HEK293 (cell line): ENCODE data around the gene ETF1.

ENCODE experiments used
- ZNF184 ChIP-seq: fragments of 450-650 bp; IDR thresholded peaks from 2 replicates; pipeline ENCODE4 v1.5.1; 2018; ENCODE audit warnings: missing biosample characterization, mild to moderate bottlenecking, missing genetic modification characterization
- ZNF501 ChIP-seq: fragments of 450-650 bp; formaldehyde crosslinking; IDR thresholded peaks from 2 replicates; pipeline ENCODE4 v1.5.1; 2016; ENCODE audit warnings: missing biosample characterization, missing genetic modification characterization
- ZNF670 ChIP-seq: fragments of 450-650 bp; formaldehyde crosslinking; IDR thresholded peaks from 2 replicates; pipeline ENCODE4 v1.5.1; 2016; ENCODE audit warnings: missing biosample characterization, missing genetic modification characterization, low read depth
- ZNF843 ChIP-seq: fragments of 450-650 bp; formaldehyde crosslinking; IDR thresholded peaks from 2 replicates; pipeline ENCODE4 v1.5.1; 2016; ENCODE audit warnings: missing biosample characterization, missing genetic modification characterization
- ZSCAN23 ChIP-seq: fragments of 450-650 bp; formaldehyde crosslinking; IDR thresholded peaks from 2 replicates; pipeline ENCODE4 v1.5.1; 2016; ENCODE audit warnings: missing biosample characterization, missing genetic modification characterization
- TF ChIP-seq, protein P1 (sequence below): fragments of 450-650 bp; formaldehyde crosslinking; IDR thresholded peaks from 2 replicates; pipeline ENCODE4 v1.5.1; 2016; ENCODE audit warnings: missing biosample characterization, missing genetic modification characterization
- TF ChIP-seq, protein P2 (sequence below): fragments of 450-650 bp; formaldehyde crosslinking; IDR thresholded peaks from 2 replicates; pipeline ENCODE4 v1.5.1; 2016; ENCODE audit warnings: missing biosample characterization, missing genetic modification characterization, borderline replicate concordance
- TF ChIP-seq, protein P3 (sequence below): fragments of 450-650 bp; formaldehyde crosslinking; IDR thresholded peaks from 2 replicates; pipeline ENCODE4 v1.5.1; 2016; ENCODE audit warnings: missing biosample characterization, missing genetic modification characterization, low read depth

DNA sequence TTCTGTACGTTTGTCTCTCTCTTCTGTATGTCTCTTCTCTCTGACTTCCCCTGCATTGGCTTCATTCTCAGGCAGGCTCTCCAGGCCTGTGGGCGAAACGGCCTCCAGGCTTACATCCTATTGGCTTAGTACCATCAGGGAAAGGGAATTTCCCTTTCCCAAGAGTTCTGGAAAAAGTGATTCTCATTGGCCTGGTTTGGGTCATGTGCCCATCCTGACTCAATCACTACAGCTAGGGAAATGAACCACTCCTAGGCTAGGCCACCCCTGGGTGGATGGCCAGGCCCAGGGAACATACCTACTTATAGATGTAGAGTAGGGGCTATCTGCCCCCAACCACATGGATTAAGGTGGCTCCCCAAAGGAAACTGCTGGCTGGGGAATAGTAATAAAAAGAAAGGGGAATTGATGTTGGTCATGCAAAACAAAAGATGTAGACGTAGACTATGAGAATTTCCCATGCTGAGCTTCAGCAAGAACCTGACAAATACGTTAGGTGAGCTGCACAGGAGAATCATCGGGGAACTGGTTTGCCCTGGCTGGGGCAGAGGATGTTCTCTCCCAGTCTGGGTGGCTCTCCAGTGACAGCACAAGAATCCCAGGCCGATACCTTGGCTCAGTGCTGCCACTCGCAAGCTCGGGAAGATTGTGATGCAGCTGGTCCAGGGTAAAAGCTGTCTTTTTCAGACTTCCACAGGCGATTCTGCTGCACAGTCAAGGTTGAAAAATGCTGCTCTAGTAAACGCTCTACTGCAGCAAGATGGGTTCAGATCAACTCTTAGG lies 81.5 kb downstream of the ETF1 start:
- TF ChIP-seq, protein P1, sequence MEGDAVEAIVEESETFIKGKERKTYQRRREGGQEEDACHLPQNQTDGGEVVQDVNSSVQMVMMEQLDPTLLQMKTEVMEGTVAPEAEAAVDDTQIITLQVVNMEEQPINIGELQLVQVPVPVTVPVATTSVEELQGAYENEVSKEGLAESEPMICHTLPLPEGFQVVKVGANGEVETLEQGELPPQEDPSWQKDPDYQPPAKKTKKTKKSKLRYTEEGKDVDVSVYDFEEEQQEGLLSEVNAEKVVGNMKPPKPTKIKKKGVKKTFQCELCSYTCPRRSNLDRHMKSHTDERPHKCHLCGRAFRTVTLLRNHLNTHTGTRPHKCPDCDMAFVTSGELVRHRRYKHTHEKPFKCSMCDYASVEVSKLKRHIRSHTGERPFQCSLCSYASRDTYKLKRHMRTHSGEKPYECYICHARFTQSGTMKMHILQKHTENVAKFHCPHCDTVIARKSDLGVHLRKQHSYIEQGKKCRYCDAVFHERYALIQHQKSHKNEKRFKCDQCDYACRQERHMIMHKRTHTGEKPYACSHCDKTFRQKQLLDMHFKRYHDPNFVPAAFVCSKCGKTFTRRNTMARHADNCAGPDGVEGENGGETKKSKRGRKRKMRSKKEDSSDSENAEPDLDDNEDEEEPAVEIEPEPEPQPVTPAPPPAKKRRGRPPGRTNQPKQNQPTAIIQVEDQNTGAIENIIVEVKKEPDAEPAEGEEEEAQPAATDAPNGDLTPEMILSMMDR (tag by site-specific recombination), result no peak
- TF ChIP-seq, protein P2, sequence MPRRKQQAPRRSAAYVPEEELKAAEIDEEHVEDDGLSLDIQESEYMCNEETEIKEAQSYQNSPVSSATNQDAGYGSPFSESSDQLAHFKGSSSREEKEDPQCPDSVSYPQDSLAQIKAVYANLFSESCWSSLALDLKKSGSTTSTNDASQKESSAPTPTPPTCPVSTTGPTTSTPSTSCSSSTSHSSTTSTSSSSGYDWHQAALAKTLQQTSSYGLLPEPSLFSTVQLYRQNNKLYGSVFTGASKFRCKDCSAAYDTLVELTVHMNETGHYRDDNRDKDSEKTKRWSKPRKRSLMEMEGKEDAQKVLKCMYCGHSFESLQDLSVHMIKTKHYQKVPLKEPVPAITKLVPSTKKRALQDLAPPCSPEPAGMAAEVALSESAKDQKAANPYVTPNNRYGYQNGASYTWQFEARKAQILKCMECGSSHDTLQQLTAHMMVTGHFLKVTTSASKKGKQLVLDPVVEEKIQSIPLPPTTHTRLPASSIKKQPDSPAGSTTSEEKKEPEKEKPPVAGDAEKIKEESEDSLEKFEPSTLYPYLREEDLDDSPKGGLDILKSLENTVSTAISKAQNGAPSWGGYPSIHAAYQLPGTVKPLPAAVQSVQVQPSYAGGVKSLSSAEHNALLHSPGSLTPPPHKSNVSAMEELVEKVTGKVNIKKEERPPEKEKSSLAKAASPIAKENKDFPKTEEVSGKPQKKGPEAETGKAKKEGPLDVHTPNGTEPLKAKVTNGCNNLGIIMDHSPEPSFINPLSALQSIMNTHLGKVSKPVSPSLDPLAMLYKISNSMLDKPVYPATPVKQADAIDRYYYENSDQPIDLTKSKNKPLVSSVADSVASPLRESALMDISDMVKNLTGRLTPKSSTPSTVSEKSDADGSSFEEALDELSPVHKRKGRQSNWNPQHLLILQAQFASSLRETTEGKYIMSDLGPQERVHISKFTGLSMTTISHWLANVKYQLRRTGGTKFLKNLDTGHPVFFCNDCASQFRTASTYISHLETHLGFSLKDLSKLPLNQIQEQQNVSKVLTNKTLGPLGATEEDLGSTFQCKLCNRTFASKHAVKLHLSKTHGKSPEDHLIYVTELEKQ (tag by site-specific recombination), result no peak
- no peak for TF ChIP-seq ZNF843 (tag by site-specific recombination)
- no peak for TF ChIP-seq ZNF670 (tag by site-specific recombination)
- TF ChIP-seq ZSCAN23, result no peak
- no peak for TF ChIP-seq ZNF501
- TF ChIP-seq, protein P3, sequence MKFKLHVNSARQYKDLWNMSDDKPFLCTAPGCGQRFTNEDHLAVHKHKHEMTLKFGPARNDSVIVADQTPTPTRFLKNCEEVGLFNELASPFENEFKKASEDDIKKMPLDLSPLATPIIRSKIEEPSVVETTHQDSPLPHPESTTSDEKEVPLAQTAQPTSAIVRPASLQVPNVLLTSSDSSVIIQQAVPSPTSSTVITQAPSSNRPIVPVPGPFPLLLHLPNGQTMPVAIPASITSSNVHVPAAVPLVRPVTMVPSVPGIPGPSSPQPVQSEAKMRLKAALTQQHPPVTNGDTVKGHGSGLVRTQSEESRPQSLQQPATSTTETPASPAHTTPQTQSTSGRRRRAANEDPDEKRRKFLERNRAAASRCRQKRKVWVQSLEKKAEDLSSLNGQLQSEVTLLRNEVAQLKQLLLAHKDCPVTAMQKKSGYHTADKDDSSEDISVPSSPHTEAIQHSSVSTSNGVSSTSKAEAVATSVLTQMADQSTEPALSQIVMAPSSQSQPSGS (tag by site-specific recombination), result no peak
- no peak for TF ChIP-seq ZNF184 (tag by site-specific recombination)
